HepG2 (cell line): Measurements from ENCODE around the gene FALEC. TPM values are rescaled to one million over a fixed set of nuclear protein-coding genes. Genes with fewer than 3 reads are reported as not detected.

Experiments used
- CEBPZ ChIP-seq: IDR thresholded peaks from 2 replicates; pipeline ENCODE4 v1.6.1; 2012; ENCODE audit warnings: low read length, improper control_type of control experiment
- DNMT3B ChIP-seq: conservative IDR thresholded peaks from 2 replicates; pipeline ENCODE4 v1.6.1; 2016; ENCODE audit warnings: missing biosample characterization, control low read depth
- MTA1 ChIP-seq: sonication (generic); formaldehyde crosslinking; IDR thresholded peaks from 2 replicates; pipeline ENCODE4 v1.4.0; 2020; ENCODE audit warnings: missing genetic modification reagents, mild to moderate bottlenecking, borderline replicate concordance
- NCOA1 ChIP-seq: sonication (generic); formaldehyde crosslinking; IDR thresholded peaks from 2 replicates; pipeline ENCODE4 v1.9.0; 2021; ENCODE audit warnings: missing genetic modification reagents
- TMF1 ChIP-seq: sonication (generic); formaldehyde crosslinking; IDR thresholded peaks from 2 replicates; pipeline ENCODE4 v1.8.1; 2022; ENCODE audit warnings: low read depth, missing genetic modification reagents
- ZBTB49 ChIP-seq: sonication (generic); formaldehyde crosslinking; IDR thresholded peaks from 2 replicates; pipeline ENCODE4 v1.4.0; 2020; ENCODE audit warnings: missing genetic modification reagents, borderline replicate concordance
- ZNF260 ChIP-seq: sonication (generic); formaldehyde crosslinking; IDR thresholded peaks from 2 replicates; pipeline ENCODE4 v1.4.0; 2020; ENCODE audit warnings: missing genetic modification reagents, low read depth, mild to moderate bottlenecking, borderline replicate concordance
- polyA plus RNA-seq, 8 experiments: library from polyadenylated mRNA; depleted of rRNA in 3 of 8; stranded (reverse) in 7 of 8; unstranded in 1 of 8; fragments of >200 nt; fragmentation: Illumina TruSeq in 4 of 8; extraction: Trizol in 4 of 8; gene quantifications; 2 replicates each; pipeline versions ENCODE4 v1.2.1 to v1.2.3, GENCODE V29; 2011 to 2016; ENCODE audit warnings: low read depth in 4 of 8, missing spikeins in 1 of 8, mixed read lengths in 1 of 8; ENCODE audit not compliant: insufficient read depth in 1 of 8
- total RNA-seq, 5 experiments: library from RNA; depleted of rRNA; stranded (reverse); fragments of >200 nt; fragmentation: Illumina TruSeq; extraction: Trizol; gene quantifications; 2 replicates each; pipeline ENCODE4 v1.2.3, GENCODE V29; 2016; ENCODE audit warnings: low read depth in 1 of 5

The FALEC gene
- total and polyA plus RNA-seq, 2 of the 13 experiments (the other 11 are each of a cell fraction or from before 2014, with no cell fraction given), result 0.33 to 0.71 TPM

GRCh38 chr1:150548324-150548631, 32.7 kb downstream of the FALEC start (continued):
- no peak for TF ChIP-seq MTA1 (CRISPR knock-in tag)
- TF ChIP-seq TMF1 (CRISPR knock-in tag), result no peak
- TF ChIP-seq ZNF260 (CRISPR knock-in tag), result no peak
- 0 out of 2 replicates have a peak, but pooled peaks have one; percentile 13 for TF ChIP-seq NCOA1
- TF ChIP-seq DNMT3B, result no peak
- no peak for TF ChIP-seq CEBPZ
- TF ChIP-seq ZBTB49, result no peak
